ENCODE measurements around the gene PIEZO1.

DNA sequence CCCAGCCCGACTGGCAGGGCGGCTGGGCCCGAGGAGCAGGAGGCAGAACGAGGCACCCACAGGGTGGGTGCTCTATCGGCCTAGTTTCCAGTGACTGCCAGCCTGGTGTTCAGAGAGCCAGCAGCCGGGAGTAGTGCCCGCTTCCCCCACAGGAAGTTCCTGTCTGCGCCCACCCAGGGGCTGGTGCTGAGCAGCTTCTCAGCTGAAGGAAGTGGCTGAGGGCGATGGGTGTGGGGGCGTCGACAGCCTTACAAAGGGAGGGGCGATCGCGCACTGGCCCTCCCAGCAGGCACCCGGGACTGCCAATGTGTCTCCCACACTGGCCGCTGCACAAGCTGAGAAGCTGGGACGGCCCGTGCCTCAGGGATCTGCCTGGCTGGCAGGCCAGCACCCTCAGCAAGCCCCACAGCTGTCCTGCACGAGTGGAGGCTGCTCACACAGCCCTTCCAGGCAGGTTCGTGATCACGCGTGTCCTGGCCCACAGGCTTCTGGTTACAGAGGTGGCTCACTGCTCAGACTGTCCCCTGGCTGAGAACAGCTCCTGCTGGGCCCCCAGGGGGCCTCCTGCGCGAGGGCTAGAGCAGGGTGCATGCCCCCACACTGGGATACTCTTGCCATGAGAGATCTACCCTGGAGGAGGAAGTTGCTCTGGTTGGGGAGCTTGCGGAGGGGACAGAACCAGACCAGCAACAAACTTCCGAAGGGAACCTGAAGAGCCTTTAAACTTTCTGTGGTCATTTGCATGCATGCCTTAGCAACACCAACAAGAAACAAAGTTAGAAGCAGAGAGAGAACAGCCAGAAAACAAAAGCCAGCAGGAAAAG, 81.3 kb downstream of the PIEZO1 start:
- TF ChIP-seq, protein P1, sequence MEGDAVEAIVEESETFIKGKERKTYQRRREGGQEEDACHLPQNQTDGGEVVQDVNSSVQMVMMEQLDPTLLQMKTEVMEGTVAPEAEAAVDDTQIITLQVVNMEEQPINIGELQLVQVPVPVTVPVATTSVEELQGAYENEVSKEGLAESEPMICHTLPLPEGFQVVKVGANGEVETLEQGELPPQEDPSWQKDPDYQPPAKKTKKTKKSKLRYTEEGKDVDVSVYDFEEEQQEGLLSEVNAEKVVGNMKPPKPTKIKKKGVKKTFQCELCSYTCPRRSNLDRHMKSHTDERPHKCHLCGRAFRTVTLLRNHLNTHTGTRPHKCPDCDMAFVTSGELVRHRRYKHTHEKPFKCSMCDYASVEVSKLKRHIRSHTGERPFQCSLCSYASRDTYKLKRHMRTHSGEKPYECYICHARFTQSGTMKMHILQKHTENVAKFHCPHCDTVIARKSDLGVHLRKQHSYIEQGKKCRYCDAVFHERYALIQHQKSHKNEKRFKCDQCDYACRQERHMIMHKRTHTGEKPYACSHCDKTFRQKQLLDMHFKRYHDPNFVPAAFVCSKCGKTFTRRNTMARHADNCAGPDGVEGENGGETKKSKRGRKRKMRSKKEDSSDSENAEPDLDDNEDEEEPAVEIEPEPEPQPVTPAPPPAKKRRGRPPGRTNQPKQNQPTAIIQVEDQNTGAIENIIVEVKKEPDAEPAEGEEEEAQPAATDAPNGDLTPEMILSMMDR (IDR thresholded peaks at IDR 0.05; ENCODE audit: low read depth, low read length, poor library complexity, severe bottlenecking): no peak
- no peak for TF ChIP-seq EZH2phosphoT487 (IDR thresholded peaks at IDR 0.05; ENCODE audit: borderline replicate concordance, low read length)

All from DOHH2 (cell line).